Stimulated activated CD8-positive, alpha-beta memory T cell treated with anti-CD3 and anti-CD28 coated beads, Interleukin-12 subunit alpha, Interleukin-12 subunit beta, amount 100 ng/mL, for 24 hours (primary cell): ENCODE data around the gene FARP1.

Experiments used
- DNase-seq: peaks from one replicate; pipeline ENCODE4 v3.0.0-alpha.2; 2020; ENCODE audit errors: extremely low read depth

FARP1 gene

DNA sequence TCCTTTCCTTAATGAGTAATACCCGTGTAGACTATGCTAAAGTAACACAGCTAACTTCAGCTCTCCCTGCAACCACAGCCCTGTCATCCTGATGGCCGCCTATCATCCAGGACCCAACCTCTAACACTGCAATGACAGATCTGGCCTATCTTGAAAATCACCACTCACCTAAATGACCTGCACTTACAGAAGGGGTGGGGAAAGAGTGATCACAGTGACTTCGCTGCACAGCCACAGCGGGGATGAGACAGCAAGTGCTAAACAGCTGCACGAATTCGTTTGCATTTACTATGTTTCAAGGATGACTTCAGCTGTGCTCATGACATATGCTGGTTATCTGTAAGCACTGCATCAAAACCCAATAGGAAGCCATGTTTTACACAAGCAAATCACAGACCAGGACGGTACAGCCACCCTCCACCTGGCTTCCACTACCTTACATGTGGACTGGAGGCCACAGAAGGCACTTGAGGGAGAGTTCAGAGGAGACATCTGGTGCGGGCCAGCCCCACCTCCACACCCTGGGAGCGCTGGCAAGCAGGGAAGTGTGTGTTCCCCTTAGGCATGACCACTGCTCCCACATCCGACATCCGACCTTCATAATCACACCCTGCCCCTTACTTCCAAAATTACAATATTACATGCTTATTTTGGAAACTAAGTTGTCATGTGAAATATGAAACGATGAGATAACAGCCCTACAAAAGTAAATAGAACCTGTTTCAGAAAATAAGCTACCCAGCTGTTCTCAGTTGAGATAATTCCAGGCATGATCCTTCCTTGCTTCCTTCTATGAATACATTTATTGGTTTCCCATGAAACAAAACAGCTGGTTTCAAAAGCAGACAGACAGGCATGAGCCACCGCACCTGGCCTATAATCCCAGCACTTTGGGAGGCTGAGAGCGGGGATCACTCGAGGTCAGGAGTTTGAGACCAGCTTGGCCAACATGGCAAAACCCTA lies 338.3 kb downstream of the FARP1 start:
- no peak for DNase-seq

DNA sequence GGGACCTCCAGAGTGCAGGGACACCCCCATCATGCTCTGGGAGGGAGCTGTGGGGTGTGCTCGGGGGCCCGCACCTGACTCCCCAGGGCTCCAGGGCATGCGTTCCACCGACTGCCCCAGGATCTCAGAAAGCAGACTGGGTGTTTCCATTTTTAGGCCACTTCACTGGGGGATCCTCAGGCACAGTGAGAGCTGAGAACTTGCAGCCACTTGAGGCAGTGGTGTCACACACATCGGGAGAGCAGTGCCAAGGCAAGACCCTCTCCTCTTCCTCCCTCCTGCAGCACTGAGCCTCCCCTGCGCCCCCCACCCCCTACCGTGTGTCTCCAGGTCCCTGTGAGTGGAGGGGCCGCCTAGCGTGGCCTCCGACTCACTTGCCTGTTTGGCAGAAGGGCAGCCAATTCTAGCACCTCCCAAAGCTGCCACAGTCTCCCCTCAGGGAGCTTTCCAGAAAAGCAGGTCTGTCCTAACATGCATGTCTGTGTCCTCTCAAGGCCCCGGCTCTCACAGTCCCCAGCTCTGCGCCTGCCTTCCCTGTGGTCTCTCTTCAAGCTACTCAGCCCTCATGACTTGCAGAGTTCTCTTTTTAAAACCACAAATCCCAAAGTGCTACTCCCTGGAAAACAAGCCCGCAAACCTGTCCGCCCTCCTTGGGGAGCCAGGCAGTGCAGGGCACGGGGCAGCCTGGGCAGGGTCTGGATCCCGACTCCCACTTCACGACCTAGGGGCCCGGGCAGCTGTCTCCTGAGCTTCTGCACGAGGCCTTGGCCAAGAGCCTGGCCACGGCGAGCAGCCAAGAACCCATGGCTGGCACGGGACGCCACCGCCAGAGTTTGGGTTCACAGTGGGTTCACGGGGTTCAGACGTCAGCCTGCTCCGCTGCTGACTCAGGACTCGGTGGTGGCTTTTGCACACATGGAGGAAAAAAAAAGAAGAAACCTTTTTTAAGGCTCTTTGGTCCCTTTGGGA lies 339.9 kb downstream of the FARP1 start:
- no peak for DNase-seq

DNA sequence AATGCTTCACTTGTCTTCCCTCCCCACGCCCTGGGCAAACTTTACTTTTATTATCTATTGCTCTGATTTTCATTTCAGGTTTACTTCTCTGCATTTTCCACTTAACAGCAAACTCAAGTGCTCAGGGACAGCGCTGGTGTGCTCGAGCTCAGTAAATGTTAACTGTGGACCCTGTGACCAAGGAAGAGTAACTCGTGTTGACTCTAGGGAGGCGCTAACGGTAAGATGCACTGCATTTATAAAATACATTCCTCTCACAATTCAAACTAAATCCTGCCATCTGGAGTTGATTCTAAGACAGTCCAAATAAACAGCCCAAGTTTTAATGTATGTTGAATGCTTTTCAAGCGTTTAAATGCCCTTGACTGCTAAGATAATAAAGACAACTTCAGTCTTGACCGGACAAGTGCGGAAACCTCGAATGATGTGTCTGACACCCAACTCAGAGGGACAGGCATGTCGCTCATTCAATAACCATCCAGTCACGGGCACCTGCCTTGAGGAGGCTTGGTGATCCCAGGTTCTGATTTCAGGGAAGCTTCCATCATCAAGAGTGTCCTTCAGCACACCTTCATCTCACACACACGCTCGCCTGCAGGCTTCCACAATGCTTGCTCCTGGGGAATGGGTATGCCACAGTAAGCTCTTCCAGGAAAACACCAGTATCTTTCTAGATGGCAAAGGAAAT lies 340.9 kb downstream of the FARP1 start:
- DNase-seq, result no peak

DNA sequence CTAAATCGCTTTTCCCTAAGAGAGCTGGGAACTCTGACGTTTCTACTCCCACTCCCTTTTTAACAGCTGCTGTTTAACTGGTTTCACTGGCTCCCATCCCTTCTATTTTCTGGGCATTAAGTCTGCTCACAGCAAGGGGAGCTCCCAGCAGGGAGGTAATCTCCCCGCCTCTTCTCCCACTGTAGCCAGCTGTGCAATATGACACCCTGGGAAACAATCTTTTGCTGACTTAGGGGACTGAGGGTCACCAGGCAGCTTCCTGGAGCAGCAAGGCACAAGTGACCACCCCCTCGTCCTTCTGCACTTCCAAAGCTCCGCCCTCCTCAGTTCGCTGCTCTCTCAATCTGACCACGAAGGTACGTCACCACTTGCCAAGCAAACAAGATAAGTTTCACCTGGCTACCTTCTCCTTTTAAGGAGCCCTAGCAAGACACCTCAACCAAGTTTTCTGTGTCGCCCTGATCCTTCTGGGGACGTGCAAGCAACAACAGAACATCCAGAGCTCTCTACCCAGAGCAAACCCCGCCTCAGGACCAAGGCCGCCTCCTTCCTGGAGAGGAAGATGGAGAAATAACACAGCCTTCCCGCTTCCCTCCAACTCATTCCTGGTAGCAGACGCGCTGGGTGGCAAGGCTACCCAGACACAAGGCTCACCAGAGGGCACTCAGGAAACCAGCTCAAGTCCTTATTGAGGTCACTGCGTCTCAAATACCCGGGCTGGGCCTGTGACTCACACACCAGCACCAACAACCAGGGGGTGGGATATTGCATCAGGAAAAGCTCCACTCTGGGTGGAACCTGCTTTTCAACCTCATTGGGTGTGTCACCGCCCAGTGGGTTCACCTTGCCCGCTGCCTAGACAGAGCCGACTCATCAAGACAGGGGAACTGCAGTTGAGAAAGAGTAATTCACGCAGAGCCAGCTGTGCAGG lies 341.7 kb downstream of the FARP1 start:
- peak; percentile 33 for DNase-seq

DNA sequence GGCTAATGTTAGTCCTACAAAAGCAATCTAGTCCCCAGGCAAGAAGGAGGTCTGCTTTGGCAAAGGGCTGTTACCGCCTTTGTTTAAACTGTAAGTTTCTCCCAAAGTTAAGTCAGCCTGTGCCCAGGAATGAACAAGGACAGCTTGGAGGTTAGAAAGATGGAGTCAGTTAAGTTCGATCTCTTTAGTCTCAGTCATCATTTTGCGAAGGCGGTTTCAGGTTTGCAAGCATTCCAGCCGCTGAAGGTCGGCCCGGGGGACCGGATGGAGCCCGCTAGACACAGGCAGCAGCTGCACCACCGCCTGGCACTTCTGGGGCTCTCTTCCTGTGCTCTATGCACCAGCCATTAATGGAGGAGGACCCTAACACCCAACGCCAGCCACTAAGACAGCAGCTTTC lies 342.7 kb downstream of the FARP1 start:
- no peak for DNase-seq

DNA sequence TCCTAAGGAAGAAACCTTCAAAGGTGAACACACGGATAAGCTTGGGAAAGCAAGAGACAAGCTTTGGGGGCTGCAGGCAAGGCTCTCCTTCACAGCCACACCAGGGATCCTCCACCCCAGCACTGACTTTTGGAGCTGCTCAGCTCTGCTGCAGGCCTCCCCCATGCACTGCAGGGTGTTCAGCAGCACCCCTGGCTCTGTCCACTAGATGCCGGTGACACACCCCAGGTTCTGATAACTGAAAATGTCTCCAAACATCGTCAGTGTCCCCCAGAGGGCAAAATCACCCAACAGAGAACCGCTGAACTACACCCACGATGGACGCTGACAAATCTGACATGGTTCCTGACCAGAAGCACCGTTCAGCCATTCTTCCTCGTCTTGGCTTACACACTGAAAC lies 343.5 kb downstream of the FARP1 start:
- DNase-seq, result no peak

DNA sequence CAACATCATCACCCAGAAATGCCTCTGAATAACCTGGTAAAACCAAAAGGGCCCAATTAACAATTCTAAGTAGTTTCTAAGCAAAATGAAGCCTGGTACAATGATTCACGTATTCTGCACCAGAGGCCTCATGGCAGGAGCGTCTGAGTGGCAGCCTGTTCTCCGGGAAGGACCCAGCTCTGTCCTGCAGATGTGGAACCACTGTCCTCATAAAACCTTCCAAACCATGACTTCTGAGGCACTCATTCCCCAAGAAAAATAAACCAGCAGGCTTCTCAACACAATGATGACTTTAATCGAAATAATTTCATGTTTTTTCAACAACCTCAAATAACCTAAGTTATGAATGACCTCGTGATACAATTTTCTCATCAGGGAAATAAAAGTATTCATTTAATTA lies 344.1 kb downstream of the FARP1 start:
- DNase-seq, result no peak

DNA sequence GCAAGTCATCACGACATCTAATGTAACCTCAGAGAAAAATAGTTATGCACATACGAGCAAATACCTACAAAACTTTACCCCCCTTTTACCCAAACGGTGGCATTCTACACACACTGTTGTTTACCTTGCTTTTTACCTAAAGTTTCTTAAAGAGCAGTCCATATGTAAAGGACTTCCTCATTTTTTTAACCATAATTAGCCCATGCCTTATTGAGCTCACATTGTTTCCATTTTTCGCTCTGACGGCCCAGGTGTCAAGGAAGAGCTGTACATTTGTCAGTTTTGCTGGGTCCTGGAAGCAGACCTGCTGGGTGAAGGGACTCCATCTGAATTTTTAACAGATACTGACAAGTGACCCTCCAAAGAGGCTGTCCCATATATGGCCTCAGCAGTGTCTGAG lies 344.6 kb downstream of the FARP1 start:
- DNase-seq, result no peak

DNA sequence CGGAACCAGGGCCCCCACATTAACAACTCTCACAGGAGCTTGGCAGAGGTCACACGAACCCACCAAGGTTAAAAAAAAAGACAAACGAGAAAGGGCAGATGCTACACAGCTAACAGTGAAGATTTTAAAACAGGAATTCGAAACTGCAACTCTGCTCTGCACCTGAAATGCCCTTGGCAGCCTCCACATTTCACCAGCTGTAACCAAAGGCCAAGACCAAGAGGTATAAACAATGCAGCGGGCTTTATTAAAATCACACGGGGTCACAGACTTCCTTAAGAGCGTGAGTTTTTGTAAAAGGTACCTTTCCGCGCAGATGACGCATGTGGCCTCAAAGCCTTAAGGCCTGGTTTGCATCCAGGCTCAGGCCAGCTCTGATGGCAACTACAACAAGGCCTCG lies 345.8 kb downstream of the FARP1 start:
- DNase-seq, result no peak

DNA sequence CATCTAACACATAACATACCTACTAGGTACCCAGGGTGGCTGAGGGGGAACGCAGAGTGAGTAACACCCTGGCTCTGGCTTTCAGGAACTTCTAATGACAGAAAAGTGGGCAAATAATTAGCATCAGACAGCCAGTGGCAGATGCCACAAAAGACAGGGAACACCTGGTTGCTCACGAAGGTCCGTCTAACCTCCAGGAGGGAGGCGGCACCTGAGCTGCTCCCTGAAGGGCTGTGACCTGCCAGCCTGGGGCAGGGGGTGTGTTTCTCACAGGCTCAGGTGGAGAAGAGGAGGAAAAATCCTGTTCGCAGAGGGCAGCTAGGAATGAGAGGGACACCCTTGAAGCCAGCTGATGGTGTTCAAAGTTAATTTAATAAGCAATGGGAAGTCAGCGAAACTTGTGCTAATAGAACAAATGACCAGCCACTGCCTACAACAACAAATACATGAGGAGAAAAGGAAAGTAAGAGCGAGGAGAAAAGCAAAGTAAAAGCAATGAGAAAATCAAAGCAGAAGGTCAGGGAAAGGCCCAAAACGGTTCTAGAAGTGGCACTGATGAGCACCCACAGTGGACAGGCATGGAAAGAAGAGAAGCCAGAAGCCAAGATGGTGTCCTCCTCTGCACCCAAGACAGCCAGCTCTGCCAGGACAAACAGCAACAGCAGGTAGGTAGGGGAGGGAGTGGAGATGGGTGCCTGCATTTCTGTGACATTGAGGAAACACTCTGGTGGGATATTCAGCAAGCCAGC lies 346.7 kb downstream of the FARP1 start:
- DNase-seq, result no peak

DNA sequence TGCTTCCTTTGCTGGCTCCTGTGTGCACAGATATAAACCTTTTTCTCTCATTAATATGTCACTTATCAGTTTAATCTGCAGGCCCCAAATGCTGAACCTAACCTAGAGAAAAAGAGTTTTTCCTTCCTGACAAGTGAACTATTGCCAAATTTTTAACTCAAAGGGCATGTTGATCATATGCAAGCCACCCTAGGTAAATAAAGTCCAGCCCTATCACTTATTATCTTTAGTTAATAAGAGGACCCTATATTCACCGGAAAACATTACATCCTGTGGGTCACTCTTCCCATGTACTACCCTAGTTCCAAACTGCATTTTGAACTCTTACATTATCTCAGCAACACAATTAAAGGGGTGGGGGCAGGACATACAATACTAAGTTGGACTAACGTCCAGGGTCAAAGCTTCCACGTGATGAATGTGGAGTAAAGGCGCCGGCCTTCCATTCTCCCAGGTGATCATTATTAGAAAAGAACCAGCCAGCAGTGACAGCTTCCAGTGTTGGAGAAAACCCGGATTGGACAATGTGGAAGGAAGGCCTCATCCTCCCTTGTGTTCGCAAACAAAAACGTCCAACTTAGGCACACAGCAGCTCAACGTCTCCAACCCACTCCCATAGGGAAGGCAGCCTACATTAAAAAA lies 347.4 kb downstream of the FARP1 start:
- DNase-seq, result no peak

DNA sequence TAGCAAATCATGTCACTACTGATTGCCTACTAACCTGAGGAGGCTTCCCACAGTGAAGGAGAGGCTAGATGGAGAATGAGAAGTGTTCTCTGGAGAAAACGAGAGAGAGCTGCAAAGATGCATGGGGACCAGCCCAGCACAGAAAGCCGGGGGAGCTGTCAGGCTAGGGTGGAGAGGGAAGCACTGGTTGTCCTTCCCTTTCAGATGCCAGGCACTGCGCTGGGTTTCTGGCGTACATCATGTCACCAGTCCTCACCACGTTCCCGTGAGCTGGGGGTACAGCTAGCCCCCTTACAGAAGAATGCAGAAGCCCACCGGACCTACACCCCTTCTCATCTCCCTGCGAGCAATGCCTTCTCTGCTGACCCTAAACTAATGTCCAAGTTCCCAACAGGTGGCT lies 348.0 kb downstream of the FARP1 start:
- no peak for DNase-seq

DNA sequence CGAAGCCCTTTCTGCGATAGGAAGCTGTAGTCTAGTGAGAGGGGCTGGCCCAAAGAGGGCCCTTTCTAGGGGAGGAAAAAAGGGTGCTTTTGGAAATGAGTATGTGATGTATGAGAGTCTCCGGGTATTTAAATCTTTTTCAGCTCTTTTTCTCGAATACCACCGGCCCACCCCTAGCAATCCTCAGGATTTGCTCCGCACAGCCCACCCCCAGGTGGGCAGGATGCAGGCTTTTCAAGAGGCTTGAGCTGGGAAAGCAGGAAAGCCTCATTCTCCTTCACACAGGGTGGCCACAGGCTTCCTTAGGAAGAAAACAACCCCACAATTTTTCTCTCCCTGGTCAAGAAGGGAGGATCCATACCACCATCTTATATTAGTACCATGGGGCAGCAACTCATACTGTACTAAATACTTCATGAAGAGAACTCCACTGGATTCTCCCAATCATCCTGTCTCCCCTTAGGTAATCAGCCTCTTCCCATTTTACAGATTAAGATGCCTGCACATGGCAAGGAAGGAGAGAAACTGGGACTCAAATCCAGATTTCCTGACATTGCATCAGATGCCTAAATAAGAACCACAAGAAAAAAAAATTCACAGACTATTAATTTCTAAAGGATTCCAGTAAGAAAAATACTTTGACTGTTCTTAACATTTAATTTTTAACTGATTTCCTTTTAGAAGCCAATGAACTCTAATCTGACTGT lies 349.6 kb downstream of the FARP1 start:
- no peak for DNase-seq

DNA sequence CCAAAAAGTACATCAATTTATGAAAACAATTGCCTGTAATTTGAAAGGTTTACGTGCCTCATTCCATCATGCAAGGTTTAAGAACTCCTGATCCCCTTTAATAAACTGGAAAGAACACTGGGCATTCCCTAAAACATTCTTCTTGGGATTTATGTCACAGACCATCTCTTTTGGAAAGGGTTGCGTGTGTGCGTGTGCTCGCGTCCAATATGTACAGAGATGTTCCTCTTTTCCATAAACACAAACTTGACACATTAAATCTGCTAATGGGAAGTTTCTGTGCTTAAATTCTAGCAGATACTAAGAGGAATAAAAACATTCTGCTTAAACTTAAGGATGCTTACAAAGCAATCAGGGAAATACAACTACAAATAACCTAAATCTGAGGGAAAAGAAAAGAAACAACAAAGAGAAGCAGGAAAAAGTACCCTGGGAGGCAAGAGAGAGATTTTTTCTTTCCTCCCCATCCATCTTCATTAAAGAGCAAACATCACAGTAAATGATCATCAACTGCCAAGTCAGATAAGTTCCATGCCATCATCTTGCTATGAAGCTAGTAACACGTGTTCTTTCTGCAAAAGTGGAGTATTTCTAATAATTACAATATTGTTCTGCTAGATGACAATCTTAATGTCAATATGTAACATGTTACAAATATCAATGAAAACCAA lies 350.3 kb downstream of the FARP1 start:
- no peak for DNase-seq

DNA sequence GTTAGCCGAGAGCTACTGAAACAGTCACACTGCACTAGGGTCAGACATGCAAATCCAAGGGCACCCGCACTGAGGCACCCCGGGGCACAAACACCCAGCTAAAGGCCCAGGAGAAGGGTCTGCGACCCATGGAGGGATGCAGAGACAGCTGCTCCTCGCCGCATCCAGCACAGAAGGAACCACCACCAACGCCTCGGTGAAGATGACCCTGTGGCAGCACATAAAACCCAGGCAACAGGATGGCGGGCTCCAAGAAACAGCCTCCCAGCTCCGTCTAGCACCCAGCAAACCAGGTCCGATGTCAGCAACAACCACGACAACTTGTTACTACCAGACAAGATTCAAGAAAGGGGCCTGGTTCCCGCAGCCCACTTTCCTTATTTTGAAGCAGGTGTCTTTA lies 351.9 kb downstream of the FARP1 start:
- DNase-seq, result no peak

DNA sequence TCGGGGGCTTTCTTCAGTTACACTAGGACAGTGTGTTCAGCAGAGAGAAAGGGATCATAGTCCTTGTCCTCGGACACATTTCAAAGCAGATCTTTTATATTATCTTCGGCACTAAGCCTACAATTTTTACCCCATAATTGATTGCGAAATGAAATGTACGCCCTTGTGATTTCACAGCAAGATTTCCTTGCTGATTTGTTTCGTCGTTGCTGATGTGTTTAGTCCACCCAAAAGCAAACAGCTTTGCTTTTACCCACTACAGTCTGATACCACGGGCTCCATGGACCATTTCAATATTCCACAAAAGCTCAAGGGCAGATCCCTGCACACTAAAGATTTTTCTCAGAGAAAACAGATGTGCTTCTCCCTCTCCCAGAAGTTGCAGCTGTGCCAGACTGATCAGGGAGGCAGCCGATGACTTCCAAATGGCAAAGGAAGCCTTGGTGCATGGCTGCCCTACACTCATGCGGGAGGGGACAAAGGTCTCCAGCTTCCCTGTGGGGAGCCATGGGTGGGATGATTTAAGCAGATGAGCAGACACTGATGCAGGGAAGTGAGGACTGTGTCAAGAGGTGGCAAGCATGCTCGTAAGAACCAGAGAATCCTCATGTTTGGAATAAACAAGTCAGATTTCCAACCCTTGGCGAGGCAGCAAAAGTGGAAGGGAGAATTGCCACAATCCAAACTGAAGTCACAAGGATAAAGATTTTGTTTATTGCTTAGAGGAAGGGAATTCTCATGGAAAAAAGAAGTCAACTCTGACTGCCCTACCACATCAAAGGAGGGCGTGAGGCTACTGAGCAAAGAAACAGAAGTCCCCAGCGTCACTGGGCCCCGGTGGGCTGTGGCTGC lies 353.0 kb downstream of the FARP1 start:
- DNase-seq, result no peak

DNA sequence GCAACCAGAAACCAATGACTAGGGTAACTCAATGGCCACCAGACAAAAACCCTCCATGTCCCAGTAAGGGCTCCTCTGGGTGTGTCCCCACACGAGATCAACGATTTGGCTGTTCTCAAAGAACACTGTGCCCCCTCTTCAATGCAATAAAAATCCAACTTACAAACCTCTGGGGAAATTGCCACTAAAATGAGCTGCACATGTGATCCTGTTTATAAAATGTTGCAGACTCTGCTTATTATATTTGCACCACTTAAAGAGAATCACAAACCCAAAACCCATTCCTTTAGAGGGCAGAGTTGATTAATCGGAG lies 353.5 kb downstream of the FARP1 start:
- no peak for DNase-seq

DNA sequence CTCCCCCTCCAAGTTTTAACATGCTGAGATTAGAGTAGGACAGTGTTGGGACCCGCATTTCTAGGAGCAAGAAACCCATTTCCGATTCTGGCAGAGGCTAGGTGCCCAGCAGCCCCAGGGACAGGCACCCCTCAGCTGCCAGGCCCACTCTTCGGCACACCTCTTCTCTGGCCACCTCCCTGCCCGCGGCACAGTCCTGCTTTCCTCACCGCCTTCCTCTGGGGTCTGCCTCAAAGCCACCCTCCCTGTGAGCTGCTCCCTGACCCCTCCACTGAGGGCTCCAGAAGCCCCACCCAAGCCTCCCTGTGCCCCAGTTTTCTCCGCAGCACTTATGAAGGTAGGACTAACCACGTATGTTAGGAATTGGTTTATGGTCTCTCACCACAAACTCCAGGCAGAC lies 354.1 kb downstream of the FARP1 start:
- no peak for DNase-seq
